ENCODE measurements around the gene LDLRAD4.

Gene LDLRAD4

GRCh38 chr18:13526519-13526918 lies 308.0 kb downstream of the LDLRAD4 start:
- no peak for DNase-seq

GRCh38 chr18:13527256-13527655 lies 308.7 kb downstream of the LDLRAD4 start:
- no peak for DNase-seq

- no peak for DNase-seq
Observed at GRCh38 chr18:13527730-13528129, 309.2 kb downstream of the LDLRAD4 start.

GRCh38 chr18:13528739-13529392 lies 310.3 kb downstream of the LDLRAD4 start:
- DNase-seq, result no peak

DNA sequence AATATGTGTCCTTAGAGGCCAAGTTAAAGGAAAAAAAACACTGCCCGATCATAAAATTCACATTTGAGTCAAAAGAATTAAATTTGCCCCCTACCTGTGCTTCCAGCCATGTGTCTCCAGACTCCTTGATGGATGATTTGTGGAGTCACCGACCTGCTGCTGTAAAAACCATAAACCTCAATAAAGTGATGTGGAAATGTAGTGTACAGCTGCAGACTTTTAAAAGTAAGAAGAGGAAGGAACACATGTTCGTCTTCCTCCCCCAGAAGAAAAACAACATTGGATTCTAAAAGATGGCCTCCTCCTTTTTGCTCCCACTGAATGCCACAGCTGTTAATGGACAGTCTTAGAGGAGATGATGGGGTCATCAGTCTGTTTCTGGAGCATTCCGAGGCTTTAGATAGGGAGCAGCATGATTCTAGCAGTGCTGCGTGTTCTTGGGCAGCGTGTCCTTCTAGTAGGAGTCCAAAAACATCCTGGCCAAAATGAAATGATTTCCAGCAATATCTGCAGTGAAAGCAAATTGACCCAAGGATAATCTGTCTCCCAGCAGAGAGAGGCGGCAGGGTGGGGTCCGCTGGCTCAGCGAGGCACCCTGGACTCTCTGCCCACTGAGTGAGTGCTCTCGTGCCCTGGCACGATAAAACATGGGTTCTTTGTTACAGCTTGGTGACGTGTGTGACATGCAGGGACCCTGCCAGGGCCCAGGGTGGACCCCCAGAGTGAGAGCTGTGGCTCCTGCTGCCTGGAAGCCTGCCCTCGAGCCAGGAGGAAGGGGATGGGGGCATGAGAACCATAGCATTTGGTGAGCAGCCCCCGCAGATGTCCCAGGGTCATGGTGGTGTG lies 311.7 kb downstream of the LDLRAD4 start:
- DNase-seq, result no peak

DNA sequence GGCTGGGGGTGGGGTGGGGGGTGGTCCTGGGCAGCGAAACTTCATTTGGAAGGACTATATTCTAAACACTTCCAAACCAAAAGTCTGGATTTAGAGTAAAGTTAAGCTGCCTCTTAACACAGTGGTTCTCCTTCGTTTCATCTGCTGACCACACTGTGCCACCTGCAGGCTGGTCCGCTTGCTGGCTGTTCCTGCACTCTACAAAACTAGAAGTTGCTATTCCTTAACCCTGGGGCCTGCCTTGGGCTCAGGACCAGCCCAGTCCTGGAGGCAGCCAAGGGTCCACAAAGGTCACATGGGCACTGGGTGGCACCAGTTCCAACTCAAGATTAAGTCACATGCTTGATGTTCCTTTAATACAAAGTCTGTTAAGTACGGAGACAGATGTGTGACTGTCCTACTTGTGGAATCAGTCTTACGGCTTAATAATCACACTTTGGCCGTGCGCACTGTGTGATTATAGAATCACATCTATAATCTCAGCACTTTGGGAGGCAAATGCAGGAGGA lies 312.4 kb downstream of the LDLRAD4 start:
- peak; percentile 24 for DNase-seq

DNA sequence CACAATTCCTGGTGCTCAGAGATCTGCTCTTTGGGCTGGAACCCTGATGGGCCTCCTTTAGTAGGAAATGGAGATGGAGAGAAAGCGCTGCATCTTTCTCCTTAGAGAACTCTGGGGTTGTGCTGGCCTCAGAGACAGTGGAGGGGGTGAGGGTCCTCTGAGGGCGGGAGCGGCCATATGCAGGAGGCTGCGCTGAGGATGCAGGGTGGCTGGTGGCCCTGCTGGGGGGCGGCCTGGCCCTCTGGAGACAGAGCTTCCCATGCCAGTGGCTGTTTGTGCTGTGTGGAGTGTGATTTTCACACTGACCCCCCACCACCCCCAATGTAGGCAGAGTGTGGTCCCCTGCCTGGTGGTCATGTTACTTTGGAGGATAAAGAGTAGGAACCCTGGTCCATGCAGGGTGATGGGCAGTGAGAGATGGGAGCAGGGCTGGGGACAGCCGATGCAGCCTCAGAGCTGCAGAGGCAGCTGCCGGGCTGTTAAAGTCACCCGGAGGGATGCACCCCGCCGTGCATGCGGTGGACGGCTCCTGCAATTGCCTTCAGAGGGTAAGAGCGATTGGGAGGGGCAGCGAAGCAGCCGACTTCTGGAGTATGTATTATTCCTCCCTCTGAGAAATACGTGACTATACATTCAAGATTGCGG lies 313.2 kb downstream of the LDLRAD4 start:
- DNase-seq, result no peak

DNA sequence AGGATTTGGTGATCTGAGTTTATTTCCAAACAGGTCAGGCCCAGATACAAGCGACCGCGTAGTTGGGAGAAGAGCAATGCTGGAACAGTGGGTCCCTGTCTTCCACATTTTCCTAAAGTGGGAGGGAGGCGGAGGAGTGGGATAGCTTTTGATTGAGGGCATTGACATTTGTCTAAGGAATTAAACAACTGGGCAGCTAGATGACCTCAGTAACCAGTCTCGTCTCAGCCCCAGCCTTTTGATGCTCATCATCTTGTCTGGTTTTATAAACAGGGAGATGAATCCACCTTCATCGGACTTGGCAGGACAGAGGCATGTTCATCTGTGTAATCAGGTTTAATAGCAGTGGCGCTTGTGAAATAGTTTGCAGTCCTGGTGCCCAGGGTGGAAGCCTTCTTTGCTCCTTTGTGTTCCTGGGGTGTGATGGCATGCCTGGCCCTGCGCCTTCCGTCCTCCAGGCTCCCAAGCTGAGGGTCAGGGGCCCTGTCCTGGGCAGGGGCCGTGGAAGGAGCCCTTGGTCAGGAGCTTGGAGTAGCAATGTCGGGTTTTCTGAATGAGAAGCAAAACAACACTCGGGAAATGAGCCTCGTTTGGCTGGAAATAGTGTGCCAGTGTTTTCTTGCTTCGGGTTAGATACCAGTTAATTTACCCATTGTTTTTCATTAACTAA lies 314.0 kb downstream of the LDLRAD4 start:
- no peak for DNase-seq

DNA sequence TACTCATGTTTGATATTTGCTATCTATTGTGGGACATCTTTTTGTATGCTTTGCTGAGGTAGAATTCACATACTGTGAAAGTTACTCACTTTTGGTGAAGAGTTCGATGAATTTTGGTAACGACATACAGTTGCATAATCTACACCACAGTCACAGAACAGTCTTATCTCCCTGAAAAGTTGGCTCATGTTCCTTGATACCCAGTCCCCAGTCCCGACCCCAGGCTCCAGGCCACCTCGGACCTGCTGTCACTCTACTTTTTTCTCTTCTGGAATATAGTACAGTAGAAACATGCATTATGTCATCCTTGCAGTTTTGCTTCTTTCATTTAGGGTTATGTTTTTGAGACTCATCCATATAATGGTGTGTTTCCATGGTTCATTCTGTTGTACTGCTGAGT lies 316.1 kb downstream of the LDLRAD4 start:
- peak; percentile 49 for DNase-seq

DNA sequence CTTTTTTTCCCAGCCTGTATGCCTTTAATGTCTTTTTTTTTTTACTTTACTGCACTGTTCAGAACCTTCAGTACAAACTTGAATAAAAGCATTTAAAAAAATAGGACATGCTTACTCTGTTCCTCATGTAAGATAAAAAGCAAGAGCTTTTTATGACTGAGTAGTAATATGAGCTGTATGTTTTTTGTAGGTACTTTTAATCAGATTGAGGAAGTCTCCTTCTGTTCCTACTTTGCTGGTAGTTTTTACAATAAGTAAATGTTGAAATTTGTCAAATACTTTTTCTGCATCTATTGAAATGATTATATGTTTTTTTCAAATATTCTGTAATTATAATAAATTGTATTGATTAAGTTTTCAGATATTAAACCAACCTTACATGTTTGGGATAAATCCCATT lies 318.0 kb downstream of the LDLRAD4 start:
- peak; percentile 27 for DNase-seq

- DNase-seq, result no peak
Observed at GRCh38 chr18:13537022-13537780, 318.6 kb downstream of the LDLRAD4 start.

DNA sequence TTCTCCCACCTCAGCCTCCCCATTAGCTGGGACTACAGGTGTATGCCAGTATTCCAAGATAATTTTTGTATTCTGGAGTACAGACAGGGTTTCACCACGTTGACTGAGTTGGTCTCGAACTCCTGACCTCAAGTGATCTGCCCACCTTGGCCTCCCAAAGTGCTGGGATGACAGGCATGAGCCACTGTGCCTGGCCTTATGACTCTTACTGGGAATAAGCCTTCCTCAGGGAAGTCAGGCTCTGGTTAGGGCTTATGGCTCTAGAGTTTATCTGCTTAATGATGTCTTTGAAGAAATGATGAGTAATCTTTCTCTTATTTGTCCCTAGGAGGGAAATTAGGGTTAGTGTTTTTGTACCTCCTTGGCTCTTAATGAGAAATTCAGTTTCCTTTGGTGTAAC lies 320.1 kb downstream of the LDLRAD4 start:
- DNase-seq, result no peak

DNA sequence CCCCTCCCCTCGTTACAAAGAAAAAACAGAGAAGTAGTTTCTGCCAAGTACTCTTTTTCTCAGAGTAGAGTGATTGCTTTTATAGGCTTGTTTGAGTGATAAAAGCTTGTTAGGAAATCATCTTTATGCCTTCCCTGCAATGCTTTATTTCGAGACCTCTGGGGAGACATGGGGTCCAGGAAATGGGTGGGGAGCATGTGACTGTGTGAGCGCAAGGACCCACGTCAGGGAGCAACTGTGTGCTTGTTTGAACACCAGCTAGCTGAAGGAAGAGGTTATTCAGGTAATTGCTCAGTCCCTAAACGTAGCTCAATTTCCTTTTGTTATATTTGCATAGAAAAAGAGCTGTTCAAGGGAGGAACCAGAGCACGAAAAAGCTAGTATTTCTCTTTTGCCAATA lies 320.5 kb downstream of the LDLRAD4 start:
- DNase-seq, result no peak

GRCh38 chr18:13539843-13540476 lies 321.4 kb downstream of the LDLRAD4 start:
- DNase-seq, result no peak

DNA sequence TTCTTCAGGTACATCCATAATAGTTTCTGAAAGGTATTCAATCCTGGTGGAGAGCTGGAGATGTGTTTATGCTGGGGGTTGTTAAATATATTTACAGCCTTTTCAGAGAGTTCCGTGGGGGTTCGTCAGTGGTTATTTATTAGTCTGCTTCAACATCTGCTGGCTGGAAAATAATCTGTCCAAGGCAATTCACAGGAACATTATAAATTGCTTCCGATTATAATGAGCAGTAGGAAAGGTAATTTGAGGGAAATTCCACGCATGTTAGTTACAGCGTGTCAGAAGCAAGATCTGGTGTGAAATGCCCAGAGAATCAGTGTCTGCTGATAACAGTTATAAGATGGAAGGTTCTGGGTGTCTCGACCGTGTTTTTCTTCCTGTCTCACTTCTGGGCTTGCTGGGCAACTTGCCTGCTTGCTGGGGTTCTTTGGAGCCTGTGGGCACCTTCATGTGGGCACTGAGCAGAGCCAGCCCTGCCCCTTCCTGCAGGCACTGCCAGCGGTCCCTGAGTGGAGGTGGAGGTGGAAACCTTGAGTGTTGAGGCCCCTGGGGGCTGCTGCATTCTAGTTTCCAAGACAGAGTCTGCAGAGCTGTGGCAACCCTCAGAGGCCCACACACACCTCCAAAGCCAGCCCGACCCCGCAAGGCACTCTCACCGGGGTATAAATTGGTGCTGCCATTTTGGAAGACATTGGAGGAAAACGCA lies 322.1 kb downstream of the LDLRAD4 start:
- no peak for DNase-seq

- no peak for DNase-seq
Observed at GRCh38 chr18:13541621-13542519, 323.3 kb downstream of the LDLRAD4 start.

- DNase-seq, result no peak
Observed at GRCh38 chr18:13542520-13542847, 323.9 kb downstream of the LDLRAD4 start.

DNA sequence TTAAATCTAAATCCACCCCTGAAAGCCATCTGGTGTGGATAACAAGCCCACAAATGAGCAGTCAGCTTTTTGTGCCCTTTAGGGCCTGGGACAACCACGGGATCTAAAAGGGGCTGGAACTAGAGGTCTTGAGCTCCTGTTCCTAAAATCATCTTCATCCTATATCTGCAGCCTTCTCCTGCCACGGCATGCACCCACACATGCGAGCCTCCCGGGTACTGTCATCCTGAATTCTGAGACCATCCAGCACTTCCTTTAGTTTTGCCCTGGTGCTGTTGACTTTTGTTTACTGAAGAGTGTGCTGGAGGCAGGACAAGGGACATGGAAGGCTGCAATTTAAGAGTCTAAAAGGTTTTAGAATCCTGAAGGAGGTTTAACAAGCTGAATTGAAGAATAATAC lies 324.6 kb downstream of the LDLRAD4 start:
- DNase-seq, result no peak

DNA sequence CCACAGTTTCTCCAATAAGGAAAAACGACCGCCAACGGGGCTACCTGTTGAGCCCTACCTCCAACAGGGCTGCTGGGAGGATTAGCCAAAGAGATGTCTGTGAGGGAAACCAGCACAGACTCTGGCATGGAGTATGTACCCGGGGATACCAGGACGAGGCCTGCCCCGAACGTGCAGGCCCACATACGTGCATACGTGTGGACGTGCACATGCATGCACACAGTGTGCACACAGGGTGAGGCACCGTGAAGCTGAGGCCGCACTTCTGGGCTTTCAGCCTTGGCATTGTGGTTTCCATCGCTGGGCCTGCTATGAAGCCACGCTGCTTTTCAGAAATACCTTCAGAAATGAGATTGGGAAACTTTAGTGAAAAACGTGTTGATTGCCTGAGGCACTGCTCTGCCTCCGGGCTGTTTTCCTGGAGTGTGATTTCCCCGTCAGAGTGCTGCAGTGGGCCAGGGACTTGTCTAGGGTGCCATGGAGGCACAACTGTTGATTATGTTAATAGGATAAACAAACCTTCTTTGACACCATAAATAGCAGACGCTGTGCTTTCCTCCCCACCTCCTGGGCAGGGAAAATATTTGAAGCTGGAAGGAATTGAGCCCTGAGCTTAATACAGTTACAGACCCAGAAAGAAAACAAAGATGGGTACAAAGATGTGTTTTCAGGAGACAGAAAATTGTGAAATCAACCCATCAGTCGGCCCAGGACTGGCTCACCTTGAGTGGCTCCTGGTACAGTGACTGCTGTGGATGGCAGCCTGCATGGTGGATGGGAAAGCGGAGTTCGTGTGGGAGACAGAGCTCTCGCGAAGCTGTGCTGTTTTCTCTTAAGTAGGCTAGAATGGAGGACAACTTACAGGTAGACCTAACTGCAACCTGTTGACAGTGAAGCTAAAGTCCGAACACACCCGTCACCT lies 325.5 kb downstream of the LDLRAD4 start:
- no peak for DNase-seq
